ENCODE measurements around the gene CRPPA.

Gene CRPPA

DNA sequence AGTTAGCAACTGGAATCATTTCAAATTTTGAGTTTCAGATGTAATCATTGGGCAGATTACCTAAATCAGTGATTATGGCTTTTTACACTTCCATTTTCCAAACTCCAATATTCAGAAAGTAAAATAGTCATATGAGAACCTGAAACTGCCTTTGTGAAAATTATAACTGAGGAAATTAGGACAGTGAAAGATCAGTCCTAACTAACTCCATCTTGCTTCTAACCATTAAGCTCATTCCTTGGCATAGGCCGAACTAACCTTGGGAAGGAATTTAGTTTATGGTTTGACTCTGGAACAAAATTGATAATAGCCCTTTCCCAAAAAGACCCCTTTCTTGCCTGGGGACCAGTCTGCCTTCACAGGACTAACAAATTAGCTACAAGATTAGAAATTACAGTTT, 2.2 kb downstream of the CRPPA start:
- Histone ChIP-seq H3K36me3 (ENCODE audit: insufficient read depth, low read length) (no peaks in the 10 kb centered on the region), H3K27me3 (ENCODE audit: insufficient read depth, low read length) (no peaks in the 10 kb centered on the region), H3K4me3 (ENCODE audit: low read length) (no peak overlapping the region), H3K4me1 (ENCODE audit: insufficient read depth, low read length) (no peaks in the 10 kb centered on the region), H2AFZ (ENCODE audit: low read depth, low read length) (no peak overlapping the region), H3K9me3 (ENCODE audit: low read length) (peaks cover 6% of the 10 kb centered on the region)

GRCh38 chr7:16417906-16418305, 3.4 kb downstream of the CRPPA start:
- Histone ChIP-seq H3K9me3 (ENCODE audit: low read length) (peaks cover 6% of the 10 kb centered on the region), H3K36me3 (ENCODE audit: insufficient read depth, low read length) (no peaks in the 10 kb centered on the region), H3K4me3 (ENCODE audit: low read length) (no peak overlapping the region), H2AFZ (ENCODE audit: low read depth, low read length) (no peak overlapping the region), H3K4me1 (ENCODE audit: insufficient read depth, low read length) (no peaks in the 10 kb centered on the region), H3K27me3 (ENCODE audit: insufficient read depth, low read length) (no peaks in the 10 kb centered on the region)

GRCh38 chr7:16416289-16417282, 4.8 kb downstream of the CRPPA start:
- Histone ChIP-seq H2AFZ (ENCODE audit: low read depth, low read length) (no peak overlapping the region), H3K27me3 (ENCODE audit: insufficient read depth, low read length) (no peaks in the 10 kb centered on the region), H3K9me3 (ENCODE audit: low read length) (peaks cover 6% of the 10 kb centered on the region), H3K36me3 (ENCODE audit: insufficient read depth, low read length) (no peaks in the 10 kb centered on the region), H3K4me3 (ENCODE audit: low read length) (no peak overlapping the region), H3K4me1 (ENCODE audit: insufficient read depth, low read length) (no peaks in the 10 kb centered on the region)

- Histone ChIP-seq H3K4me3 (ENCODE audit: low read length) (no peak overlapping the region), H3K27me3 (ENCODE audit: insufficient read depth, low read length) (no peaks in the 10 kb centered on the region), H3K4me1 (ENCODE audit: insufficient read depth, low read length) (no peaks in the 10 kb centered on the region), H2AFZ (ENCODE audit: low read depth, low read length) (no peak overlapping the region), H3K9me3 (ENCODE audit: low read length) (no peaks in the 10 kb centered on the region), H3K36me3 (ENCODE audit: insufficient read depth, low read length) (no peaks in the 10 kb centered on the region)
These were observed 8.8 kb downstream of the CRPPA start for GRCh38 chr7:16412274-16413254.

DNA sequence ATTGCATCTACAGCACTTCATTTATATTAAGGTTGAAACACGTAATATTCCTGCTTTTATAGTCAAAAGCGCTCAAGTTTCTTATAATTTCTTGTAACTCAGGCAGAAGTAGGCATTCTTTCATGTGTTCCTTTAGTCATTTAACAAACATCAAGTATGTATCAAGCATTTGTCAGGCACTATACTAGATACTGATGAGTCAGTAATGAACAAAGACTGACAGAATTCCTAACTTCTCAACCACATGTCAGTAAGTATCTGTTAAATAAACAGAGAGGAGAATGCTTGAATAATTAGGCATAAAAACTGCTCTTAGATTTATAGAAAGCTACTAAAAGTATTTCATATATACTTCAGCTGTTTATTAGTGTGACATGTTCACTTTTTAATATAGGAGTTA, 9.9 kb downstream of the CRPPA start:
- Histone ChIP-seq H3K27me3 (ENCODE audit: insufficient read depth, low read length) (no peaks in the 10 kb centered on the region), H3K36me3 (ENCODE audit: insufficient read depth, low read length) (no peaks in the 10 kb centered on the region), H3K9me3 (ENCODE audit: low read length) (no peaks in the 10 kb centered on the region), H2AFZ (ENCODE audit: low read depth, low read length) (no peak overlapping the region), H3K4me1 (ENCODE audit: insufficient read depth, low read length) (no peaks in the 10 kb centered on the region), H3K4me3 (ENCODE audit: low read length) (no peak overlapping the region)

DNA sequence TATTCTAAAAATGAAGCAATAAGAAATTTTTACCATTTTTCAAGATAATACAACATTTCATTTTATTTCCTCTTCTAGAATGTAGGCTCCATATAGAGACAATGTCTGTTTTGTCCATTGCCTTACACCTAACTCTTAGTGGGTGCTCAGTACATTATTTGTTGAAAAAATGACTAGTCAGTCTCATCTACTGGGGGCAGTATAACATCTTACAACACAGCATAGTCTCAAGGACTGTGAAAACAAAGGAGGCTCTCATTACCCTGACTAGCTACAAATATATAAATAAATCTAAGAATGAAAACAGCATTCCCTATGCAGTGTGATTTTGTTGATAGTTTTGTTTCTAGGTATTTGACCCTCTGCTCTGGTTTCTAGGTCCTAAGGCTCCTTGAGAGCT, 11.6 kb downstream of the CRPPA start:
- H2AFZ ChIP-seq (ENCODE audit: low read depth, low read length): no peak overlapping the region
- no peaks in the 10 kb centered on the region for H3K27me3 ChIP-seq (ENCODE audit: insufficient read depth, low read length)
- H3K4me1 ChIP-seq (ENCODE audit: insufficient read depth, low read length): no peaks in the 10 kb centered on the region
- H3K9me3 ChIP-seq (ENCODE audit: low read length): no peaks in the 10 kb centered on the region
- H3K4me3 ChIP-seq (ENCODE audit: low read length): no peak overlapping the region
- no peaks in the 10 kb centered on the region for H3K36me3 ChIP-seq (ENCODE audit: insufficient read depth, low read length)

DNA sequence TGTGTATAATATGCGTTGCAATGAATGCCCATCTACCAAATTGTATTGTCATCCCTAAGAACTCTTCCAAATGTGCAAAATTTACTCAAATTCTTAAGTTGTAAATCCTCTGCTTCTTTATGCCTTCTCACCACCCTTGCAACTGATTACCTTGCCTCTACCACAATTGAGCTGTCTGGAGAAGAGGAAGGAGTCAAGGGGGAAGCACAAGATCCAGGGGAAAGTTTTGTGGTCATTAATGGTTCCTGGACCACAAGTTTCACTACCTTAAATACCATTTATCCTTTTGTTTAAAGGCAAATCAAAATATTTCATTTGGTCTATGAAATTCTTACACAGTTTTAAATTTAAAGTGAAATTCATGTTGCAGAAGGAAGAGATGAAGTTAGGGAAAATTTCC, 16.7 kb downstream of the CRPPA start:
- no peaks in the 10 kb centered on the region for H3K9me3 ChIP-seq (ENCODE audit: low read length)
- no peak overlapping the region for H2AFZ ChIP-seq (ENCODE audit: low read depth, low read length)
- no peaks in the 10 kb centered on the region for H3K27me3 ChIP-seq (ENCODE audit: insufficient read depth, low read length)
- H3K4me1 ChIP-seq (ENCODE audit: insufficient read depth, low read length): no peaks in the 10 kb centered on the region
- H3K4me3 ChIP-seq (ENCODE audit: low read length): no peak overlapping the region
- H3K36me3 ChIP-seq (ENCODE audit: insufficient read depth, low read length): no peaks in the 10 kb centered on the region

GRCh38 chr7:16403475-16403874, 17.9 kb downstream of the CRPPA start:
- peaks cover 10% of the 10 kb centered on the region for H3K9me3 ChIP-seq (ENCODE audit: low read length)
- no peaks in the 10 kb centered on the region for H3K36me3 ChIP-seq (ENCODE audit: insufficient read depth, low read length)
- H2AFZ ChIP-seq (ENCODE audit: low read depth, low read length): no peak overlapping the region
- no peaks in the 10 kb centered on the region for H3K27me3 ChIP-seq (ENCODE audit: insufficient read depth, low read length)
- H3K4me3 ChIP-seq (ENCODE audit: low read length): no peak overlapping the region
- no peaks in the 10 kb centered on the region for H3K4me1 ChIP-seq (ENCODE audit: insufficient read depth, low read length)

GRCh38 chr7:16402940-16403339, 18.4 kb downstream of the CRPPA start:
- Histone ChIP-seq H2AFZ (ENCODE audit: low read depth, low read length) (no peak overlapping the region), H3K4me3 (ENCODE audit: low read length) (no peak overlapping the region), H3K27me3 (ENCODE audit: insufficient read depth, low read length) (no peaks in the 10 kb centered on the region), H3K36me3 (ENCODE audit: insufficient read depth, low read length) (no peaks in the 10 kb centered on the region), H3K9me3 (ENCODE audit: low read length) (peaks cover 11% of the 10 kb centered on the region), H3K4me1 (ENCODE audit: insufficient read depth, low read length) (no peaks in the 10 kb centered on the region)

- no peak overlapping the region for H3K4me3 ChIP-seq (ENCODE audit: low read length)
- no peaks in the 10 kb centered on the region for H3K27me3 ChIP-seq (ENCODE audit: insufficient read depth, low read length)
- H2AFZ ChIP-seq (ENCODE audit: low read depth, low read length): no peak overlapping the region
- H3K9me3 ChIP-seq (ENCODE audit: low read length): peaks cover 11% of the 10 kb centered on the region
- no peaks in the 10 kb centered on the region for H3K36me3 ChIP-seq (ENCODE audit: insufficient read depth, low read length)
- no peaks in the 10 kb centered on the region for H3K4me1 ChIP-seq (ENCODE audit: insufficient read depth, low read length)
These were observed 19.2 kb downstream of the CRPPA start for GRCh38 chr7:16402091-16402490.

DNA sequence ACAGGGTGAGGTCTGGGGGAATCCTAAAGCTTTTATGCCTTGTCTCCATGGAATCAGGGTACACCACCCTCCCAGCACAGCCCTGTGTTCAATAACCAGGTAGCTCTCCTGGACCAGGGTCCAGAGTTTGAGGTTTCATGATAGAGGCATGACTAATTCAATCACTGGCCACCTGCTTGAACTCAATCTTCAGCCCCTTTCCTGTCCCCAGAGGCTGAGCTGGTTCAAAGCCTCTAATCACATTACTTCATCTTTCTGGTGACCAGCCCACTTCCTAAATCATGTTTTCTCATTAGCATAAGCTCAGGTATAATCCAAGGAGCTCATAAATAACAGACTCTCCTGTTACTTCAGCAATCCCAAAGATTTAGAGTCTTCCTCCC, 20.5 kb downstream of the CRPPA start:
- Histone ChIP-seq H3K4me1 (ENCODE audit: insufficient read depth, low read length) (no peaks in the 10 kb centered on the region), H3K9me3 (ENCODE audit: low read length) (peaks cover 11% of the 10 kb centered on the region), H2AFZ (ENCODE audit: low read depth, low read length) (no peak overlapping the region), H3K27me3 (ENCODE audit: insufficient read depth, low read length) (no peaks in the 10 kb centered on the region), H3K36me3 (ENCODE audit: insufficient read depth, low read length) (no peaks in the 10 kb centered on the region), H3K4me3 (ENCODE audit: low read length) (no peak overlapping the region)

GRCh38 chr7:16399916-16400892, 21.1 kb downstream of the CRPPA start:
- H3K4me1 ChIP-seq (ENCODE audit: insufficient read depth, low read length): no peaks in the 10 kb centered on the region
- H3K27me3 ChIP-seq (ENCODE audit: insufficient read depth, low read length): no peaks in the 10 kb centered on the region
- no peak overlapping the region for H2AFZ ChIP-seq (ENCODE audit: low read depth, low read length)
- no peak overlapping the region for H3K4me3 ChIP-seq (ENCODE audit: low read length)
- peaks cover 11% of the 10 kb centered on the region for H3K9me3 ChIP-seq (ENCODE audit: low read length)
- H3K36me3 ChIP-seq (ENCODE audit: insufficient read depth, low read length): no peaks in the 10 kb centered on the region
